ENCODE results near the gene THUMPD2. TPM values are rescaled to one million over a fixed set of nuclear protein-coding genes. Genes with fewer than 3 reads are reported as not detected.
"Not testable (repeated sequence)": the region's sequence is repeated elsewhere in the genome, so short reads cannot be mapped to it uniquely, and the experiment has no call there.

Gene THUMPD2
- total RNA-seq, 1 donor from 2014 or later = 11.5 TPM

DNA sequence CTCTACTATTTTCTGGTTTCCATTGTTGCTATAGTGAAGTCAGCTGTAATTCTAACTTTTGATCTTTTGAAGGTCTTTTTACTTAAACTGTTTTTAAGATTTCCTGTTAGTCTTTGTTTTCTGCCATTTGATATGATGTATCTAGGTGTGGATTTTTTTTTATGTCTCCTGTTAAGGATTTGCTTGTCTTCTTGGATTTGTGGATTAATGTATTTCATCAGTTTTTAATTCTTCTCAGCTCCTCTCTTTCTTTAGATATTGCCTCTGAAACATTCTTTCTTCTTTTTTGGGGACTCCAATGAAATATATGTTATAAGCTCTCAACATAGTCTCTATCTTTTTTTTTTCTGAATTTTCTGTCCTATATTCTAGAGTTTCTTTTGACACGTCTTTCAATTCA, 24.8 kb upstream of the THUMPD2 start:
- TF ChIP-seq, protein P1, sequence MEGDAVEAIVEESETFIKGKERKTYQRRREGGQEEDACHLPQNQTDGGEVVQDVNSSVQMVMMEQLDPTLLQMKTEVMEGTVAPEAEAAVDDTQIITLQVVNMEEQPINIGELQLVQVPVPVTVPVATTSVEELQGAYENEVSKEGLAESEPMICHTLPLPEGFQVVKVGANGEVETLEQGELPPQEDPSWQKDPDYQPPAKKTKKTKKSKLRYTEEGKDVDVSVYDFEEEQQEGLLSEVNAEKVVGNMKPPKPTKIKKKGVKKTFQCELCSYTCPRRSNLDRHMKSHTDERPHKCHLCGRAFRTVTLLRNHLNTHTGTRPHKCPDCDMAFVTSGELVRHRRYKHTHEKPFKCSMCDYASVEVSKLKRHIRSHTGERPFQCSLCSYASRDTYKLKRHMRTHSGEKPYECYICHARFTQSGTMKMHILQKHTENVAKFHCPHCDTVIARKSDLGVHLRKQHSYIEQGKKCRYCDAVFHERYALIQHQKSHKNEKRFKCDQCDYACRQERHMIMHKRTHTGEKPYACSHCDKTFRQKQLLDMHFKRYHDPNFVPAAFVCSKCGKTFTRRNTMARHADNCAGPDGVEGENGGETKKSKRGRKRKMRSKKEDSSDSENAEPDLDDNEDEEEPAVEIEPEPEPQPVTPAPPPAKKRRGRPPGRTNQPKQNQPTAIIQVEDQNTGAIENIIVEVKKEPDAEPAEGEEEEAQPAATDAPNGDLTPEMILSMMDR (IDR thresholded peaks at IDR 0.05; ENCODE audit: insufficient read depth, low read length, poor library complexity, severe bottlenecking) = no peak
- Histone ChIP-seq H3K27me3 (ENCODE audit: control insufficient read depth, insufficient read depth, low read length) (no peaks in the 10 kb centered on the region), H3K36me3 (ENCODE audit: control insufficient read depth, insufficient read depth, low read length) (no peaks in the 10 kb centered on the region), H3K4me3 (ENCODE audit: low read depth, low read length) (no peak overlapping the region)
- no peak for DNase-seq (ENCODE audit: low read depth)

DNA sequence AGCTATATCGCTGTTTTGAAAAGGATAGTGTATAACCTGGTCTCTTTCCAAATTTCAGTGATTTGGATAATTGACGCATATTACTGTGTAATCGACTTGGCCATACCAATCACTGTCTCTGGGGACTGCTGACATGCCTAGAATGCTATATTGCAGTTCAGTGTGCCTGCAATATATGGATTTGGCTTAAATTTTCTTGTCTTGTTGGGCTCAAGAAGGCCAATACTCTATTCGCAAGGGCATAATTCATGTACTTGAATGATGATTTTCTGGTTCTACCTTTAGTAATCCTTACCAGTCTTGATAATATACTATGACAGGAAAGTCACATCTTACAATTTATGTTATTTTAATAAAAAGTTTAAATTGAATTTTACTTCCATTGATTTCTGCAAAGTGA, 21.7 kb upstream of the THUMPD2 start:
- H3K27me3 ChIP-seq (ENCODE audit: control insufficient read depth, insufficient read depth, low read length) = no peaks in the 10 kb centered on the region
- TF ChIP-seq, protein P1 (IDR thresholded peaks at IDR 0.05; ENCODE audit: insufficient read depth, low read length, poor library complexity, severe bottlenecking) = no peak
- DNase-seq (ENCODE audit: low read depth) = no peak
- H3K4me3 ChIP-seq (ENCODE audit: low read depth, low read length) = no peak overlapping the region
- no peaks in the 10 kb centered on the region for H3K36me3 ChIP-seq (ENCODE audit: control insufficient read depth, insufficient read depth, low read length)

GRCh38 chr2:39796134-39796533, 17.1 kb upstream of the THUMPD2 start:
- Histone ChIP-seq H3K36me3 (ENCODE audit: control insufficient read depth, insufficient read depth, low read length) (no peaks in the 10 kb centered on the region), H3K27me3 (ENCODE audit: control insufficient read depth, insufficient read depth, low read length) (no peaks in the 10 kb centered on the region), H3K4me3 (ENCODE audit: low read depth, low read length) (no peak overlapping the region)
- TF ChIP-seq, protein P1 (IDR thresholded peaks at IDR 0.05; ENCODE audit: insufficient read depth, low read length, poor library complexity, severe bottlenecking) = no peak
- DNase-seq (ENCODE audit: low read depth) = no peak

GRCh38 chr2:39790216-39790818, 11.3 kb upstream of the THUMPD2 start:
- H3K36me3 ChIP-seq (ENCODE audit: control insufficient read depth, insufficient read depth, low read length); H3K4me3 ChIP-seq (ENCODE audit: low read depth, low read length); H3K27me3 ChIP-seq (ENCODE audit: control insufficient read depth, insufficient read depth, low read length); DNase-seq (ENCODE audit: low read depth): not testable (repeated sequence)

DNA sequence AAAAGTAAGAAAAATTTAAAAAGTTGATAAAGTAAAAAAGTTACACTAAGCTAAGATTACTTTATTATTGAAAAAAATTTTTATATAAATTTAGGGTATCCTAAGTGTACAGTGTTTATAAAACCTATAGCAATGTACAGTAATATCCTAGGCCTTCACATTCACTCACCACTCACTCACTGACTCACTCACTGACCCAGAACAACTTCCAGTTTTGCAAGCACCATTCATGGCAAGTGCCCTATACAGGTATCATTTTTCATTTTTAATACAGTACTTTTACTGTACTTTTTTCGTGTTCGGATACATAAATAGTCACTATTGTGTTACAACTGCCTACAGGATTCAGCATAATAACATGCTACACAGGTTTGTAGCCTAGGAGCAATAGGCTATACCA, 8.9 kb upstream of the THUMPD2 start:
- H3K36me3 ChIP-seq (ENCODE audit: control insufficient read depth, insufficient read depth, low read length) = no peaks in the 10 kb centered on the region
- TF ChIP-seq, protein P1 (IDR thresholded peaks at IDR 0.05; ENCODE audit: insufficient read depth, low read length, poor library complexity, severe bottlenecking) = no peak
- H3K27me3 ChIP-seq (ENCODE audit: control insufficient read depth, insufficient read depth, low read length) = no peaks in the 10 kb centered on the region
- no peak overlapping the region for H3K4me3 ChIP-seq (ENCODE audit: low read depth, low read length)
- no peak for DNase-seq (ENCODE audit: low read depth)

DNA sequence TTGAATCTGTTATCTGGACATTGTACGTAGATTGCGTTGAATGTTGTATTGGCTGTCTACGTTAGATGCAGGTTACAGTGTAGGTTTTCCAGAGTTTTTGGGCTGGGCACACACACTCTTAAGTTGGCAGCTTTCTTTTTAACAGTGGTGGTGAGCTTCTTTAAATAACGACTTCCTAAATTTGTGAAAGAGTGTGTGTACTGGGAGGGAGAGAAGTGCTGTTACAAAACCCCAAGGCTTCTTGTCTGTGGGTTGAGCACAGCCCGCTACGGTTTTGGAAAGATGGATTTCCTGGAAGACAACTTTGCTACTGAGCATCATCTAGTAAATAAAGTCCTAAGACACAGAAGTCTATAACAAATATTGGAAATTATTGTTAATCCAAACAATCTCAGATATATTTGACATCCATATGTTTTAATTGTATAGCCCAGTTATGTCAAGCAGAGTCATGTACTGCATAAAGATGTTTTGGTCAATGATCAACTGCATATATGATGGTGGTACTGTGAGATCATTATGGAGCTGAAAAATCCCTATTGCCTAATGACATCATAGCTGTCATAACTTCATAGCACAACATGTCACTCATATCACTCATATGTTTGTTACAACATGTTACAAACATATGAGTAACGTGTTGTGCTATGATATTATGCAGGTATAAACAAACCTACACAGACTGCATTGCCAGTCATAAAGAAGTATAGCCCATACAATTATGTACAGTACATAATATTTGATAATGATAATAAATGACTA, 7.9 kb upstream of the THUMPD2 start:
- no peaks in the 10 kb centered on the region for H3K27me3 ChIP-seq (ENCODE audit: control insufficient read depth, insufficient read depth, low read length)
- no peaks in the 10 kb centered on the region for H3K36me3 ChIP-seq (ENCODE audit: control insufficient read depth, insufficient read depth, low read length)
- no peak overlapping the region for H3K4me3 ChIP-seq (ENCODE audit: low read depth, low read length)
- TF ChIP-seq, protein P1 (IDR thresholded peaks at IDR 0.05; ENCODE audit: insufficient read depth, low read length, poor library complexity, severe bottlenecking) = no peak
- DNase-seq (ENCODE audit: low read depth) = no peak

All from kidney epithelial cell (primary cell).